Muscle layer of duodenum (tissue), 2 donors: Measurements from ENCODE around the gene TMCC3.

ENCODE experiments used
- H3K27ac ChIP-seq: one replicate; pipeline ENCODE4 v1.7.0; 2013; ENCODE audit warnings: mild to moderate bottlenecking, low read length
- H3K27me3 ChIP-seq: one replicate; pipeline ENCODE4 v1.7.0; 2013; ENCODE audit warnings: low read depth, mild to moderate bottlenecking, control low read depth, low read length
- H3K36me3 ChIP-seq, 2 donors: one replicate each; pipeline ENCODE4 v1.7.0; 2013; ENCODE audit warnings: low read length in 2 of 2, control low read depth in 1 of 2, mild to moderate bottlenecking in 1 of 2; ENCODE audit not compliant: insufficient read depth in 2 of 2, control insufficient read depth in 1 of 2
- H3K4me1 ChIP-seq, 2 donors: one replicate each; pipeline ENCODE4 v1.7.0; 2013; ENCODE audit warnings: low read length in 2 of 2, mild to moderate bottlenecking in 2 of 2, control low read depth in 1 of 2, moderate library complexity in 1 of 2; ENCODE audit not compliant: insufficient read depth in 2 of 2, control insufficient read depth in 1 of 2
- H3K4me3 ChIP-seq, 2 donors: one replicate each; pipeline ENCODE4 v1.7.0; 2013; ENCODE audit warnings: low read length in 2 of 2, low read depth in 1 of 2, mild to moderate bottlenecking in 1 of 2
- H3K9me3 ChIP-seq, 2 donors: one replicate each; pipeline ENCODE4 v1.7.0; 2013; ENCODE audit warnings: low read length in 2 of 2, control low read depth in 1 of 2, mild to moderate bottlenecking in 1 of 2; ENCODE audit not compliant: control insufficient read depth in 1 of 2
- donor health status: healthy.

TMCC3 gene

DNA sequence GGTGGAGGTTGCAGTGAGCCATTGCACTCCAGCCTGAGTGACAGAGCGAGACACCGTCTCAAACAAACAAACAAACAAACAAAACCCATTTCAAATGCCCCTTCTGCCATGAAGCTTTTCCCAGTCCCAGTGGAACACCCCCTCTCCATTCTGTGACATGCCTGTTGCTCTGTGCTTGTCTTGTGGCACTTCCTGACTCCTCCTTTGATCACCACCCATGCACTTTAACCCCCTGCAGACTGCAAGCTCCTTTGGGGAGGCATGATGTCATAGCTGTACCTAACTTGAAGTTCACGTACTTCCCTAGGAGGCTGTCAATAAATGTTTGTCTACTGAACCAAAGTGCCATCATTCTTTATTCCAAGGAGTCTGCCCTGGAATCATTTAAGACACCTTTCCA lies 64.7 kb downstream of the TMCC3 start:
- Histone ChIP-seq H3K27me3 (no peaks in the 10 kb centered on the region), H3K4me1 (peaks cover 17 to 20% of the 10 kb centered on the region in 2 donors), H3K36me3 (peaks cover 3 to 10% of the 10 kb centered on the region in 2 donors), H3K9me3 (no peaks in the 10 kb centered on the region), H3K27ac (no peak overlapping the region), H3K4me3 (no peak overlapping the region)

DNA sequence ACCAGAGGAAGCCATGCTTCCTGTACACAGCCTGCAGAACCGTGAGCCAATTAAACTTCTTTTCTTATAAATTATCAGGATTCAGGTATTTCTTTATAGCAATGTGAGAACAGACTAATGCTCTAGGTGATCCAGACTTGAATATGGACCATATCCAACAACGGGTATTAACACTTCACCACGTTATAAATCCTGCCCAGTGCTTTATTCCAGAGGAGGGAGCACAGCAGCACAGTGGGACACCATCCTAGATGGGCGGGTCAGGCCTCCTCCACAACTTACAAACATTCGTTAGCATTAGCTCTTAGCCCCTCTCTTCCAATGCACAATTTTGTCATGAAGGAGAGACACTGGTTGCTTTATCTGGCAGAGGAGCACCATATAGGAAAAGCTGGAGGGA lies 66.0 kb downstream of the TMCC3 start:
- peaks cover 3 to 10% of the 10 kb centered on the region in 2 donors for H3K36me3 ChIP-seq
- peaks cover 17 to 20% of the 10 kb centered on the region in 2 donors for H3K4me1 ChIP-seq
- no peaks in the 10 kb centered on the region for H3K27me3 ChIP-seq
- H3K27ac ChIP-seq = no peak overlapping the region
- H3K4me3 ChIP-seq = no peak overlapping the region
- no peaks in the 10 kb centered on the region for H3K9me3 ChIP-seq

DNA sequence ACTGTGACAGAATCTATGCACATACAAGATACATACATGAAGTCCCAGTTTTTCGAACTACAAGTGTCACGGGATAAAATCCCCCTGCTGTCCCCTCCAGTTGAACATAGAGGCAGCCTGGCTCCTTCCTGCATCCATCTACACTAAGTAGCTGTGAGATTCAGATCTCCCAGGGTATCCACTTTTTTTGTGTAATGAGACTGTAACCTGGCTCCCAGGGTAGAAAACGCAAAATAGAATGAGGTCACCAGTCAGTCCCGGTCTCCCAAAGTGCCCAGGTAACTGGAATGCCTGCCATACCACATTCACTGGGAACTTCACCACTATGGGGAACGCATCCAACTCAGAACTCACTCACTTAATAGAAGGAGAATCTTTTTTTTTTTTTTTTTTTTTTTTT lies 67.8 kb downstream of the TMCC3 start:
- peaks cover 14 to 18% of the 10 kb centered on the region in 2 donors for H3K4me1 ChIP-seq
- no peak overlapping the region for H3K27ac ChIP-seq

DNA sequence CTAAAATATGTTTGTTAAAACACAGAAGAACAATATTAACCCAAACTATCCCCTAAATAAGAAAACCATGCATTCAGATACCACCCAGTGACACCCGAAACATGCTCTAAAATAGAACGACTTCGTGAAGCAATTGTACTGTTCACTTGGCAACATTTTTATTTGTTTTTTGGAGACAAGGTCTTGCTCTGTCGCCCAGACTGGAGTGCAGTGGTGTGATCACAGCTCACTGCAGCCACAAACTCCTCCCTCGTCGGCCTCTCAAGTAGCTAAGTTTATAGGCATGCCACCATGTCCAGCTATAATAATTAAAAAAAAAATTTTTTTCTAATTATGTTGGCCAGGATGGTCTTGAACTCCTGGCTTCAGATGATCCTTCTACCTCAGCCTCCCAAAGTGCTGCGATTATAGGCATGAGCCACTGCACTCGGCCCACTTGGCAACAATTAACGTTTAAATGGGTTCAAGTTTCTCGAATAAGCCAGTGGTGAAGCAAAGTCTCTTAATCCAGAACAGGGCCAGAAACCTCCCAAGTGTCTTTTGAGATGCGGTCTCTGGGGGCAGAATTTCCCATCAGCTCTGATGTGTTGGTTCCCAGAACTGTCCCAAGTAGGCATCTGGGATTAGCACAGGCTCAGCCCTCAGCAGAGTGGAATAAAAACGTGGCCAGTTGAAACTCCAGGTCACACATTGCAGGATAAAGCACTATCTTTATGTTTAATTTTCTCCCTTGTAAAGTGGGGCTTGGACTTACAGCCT lies 74.5 kb downstream of the TMCC3 start:
- no peaks in the 10 kb centered on the region for H3K9me3 ChIP-seq
- H3K27ac ChIP-seq = no peak overlapping the region
- H3K27me3 ChIP-seq = no peaks in the 10 kb centered on the region
- peaks cover 3 to 15% of the 10 kb centered on the region in 2 donors for H3K36me3 ChIP-seq
- H3K4me3 ChIP-seq = no peak overlapping the region
- peaks cover 0 to 7% of the 10 kb centered on the region in 2 donors for H3K4me1 ChIP-seq

More for the DNA sequence above, 67.8 kb downstream of the TMCC3 start:
- H3K4me3 ChIP-seq = no peak overlapping the region
- H3K36me3 ChIP-seq = peaks cover 3 to 10% of the 10 kb centered on the region in 2 donors
- no peaks in the 10 kb centered on the region for H3K9me3 ChIP-seq
- no peaks in the 10 kb centered on the region for H3K27me3 ChIP-seq

DNA sequence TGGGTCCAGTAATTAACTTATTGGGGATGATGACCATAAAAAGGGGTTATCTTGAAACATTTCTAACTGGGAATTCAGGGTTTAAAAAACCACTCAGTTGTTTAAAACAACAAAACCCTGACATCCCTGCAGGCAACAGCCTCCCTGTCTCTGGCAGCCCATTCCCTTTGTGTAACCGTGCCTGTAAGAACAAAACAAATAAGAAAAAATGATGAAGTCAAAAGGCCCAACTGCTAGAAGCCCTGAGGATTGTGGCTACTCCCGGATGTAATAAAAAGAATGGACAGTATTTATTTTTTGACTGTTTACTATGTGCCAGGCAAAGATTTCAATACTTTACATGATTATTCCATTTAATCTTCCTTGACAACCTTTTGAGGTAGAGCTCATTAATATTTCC lies 75.3 kb downstream of the TMCC3 start:
- H3K27ac ChIP-seq = no peak overlapping the region
- no peak overlapping the region for H3K4me3 ChIP-seq
- no peaks in the 10 kb centered on the region for H3K9me3 ChIP-seq
- peaks cover 5 to 23% of the 10 kb centered on the region in 2 donors for H3K36me3 ChIP-seq
- no peaks in the 10 kb centered on the region for H3K27me3 ChIP-seq
- peaks cover 0 to 7% of the 10 kb centered on the region in 2 donors for H3K4me1 ChIP-seq

DNA sequence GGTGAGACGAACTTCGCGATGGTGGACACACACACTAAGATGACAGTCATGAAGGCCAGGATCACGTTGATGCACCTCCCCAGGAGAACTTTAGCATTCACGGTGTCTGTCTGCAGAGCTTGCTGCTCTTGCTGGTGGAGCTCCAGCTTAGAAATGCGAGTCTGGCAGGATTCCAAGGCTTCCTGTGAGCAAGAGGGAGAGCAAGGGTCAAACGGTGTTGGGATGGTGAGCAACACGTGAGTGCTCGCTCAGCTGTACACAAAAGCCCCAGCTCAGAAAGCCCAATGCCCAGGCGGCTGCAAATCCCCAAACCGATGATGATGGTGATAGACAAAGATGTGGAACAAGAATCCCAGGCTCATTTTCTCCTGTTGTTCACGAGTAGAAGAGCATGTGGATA lies 78.8 kb downstream of the TMCC3 start:
- H3K9me3 ChIP-seq = no peaks in the 10 kb centered on the region
- H3K4me3 ChIP-seq = no peak overlapping the region
- H3K27ac ChIP-seq = no peak overlapping the region
- H3K4me1 ChIP-seq = peaks cover 0 to 6% of the 10 kb centered on the region in 2 donors
- H3K27me3 ChIP-seq = no peaks in the 10 kb centered on the region
- peaks cover 5 to 31% of the 10 kb centered on the region in 2 donors for H3K36me3 ChIP-seq

DNA sequence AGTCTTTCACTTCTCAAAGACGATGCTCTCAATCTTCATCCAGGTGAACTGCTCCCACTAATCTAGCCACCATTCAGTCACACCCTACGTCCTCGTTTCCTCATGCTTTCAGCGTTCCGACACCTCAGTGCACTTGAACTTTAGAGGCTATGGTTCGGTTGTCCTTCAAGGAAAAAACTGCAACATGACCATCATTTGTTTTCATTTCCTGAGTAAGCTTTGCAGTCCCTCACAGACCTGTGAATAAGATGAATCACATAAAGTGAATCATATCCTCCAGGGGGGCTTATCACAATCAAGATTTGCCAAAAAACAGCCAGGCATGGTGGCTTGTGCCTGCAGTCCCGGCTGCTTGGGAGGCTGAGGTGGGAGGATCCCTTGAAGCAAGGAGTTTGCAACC lies 80.2 kb downstream of the TMCC3 start:
- no peak overlapping the region for H3K4me3 ChIP-seq
- H3K4me1 ChIP-seq = peaks cover 0 to 6% of the 10 kb centered on the region in 2 donors
- H3K27me3 ChIP-seq = no peaks in the 10 kb centered on the region
- H3K36me3 ChIP-seq = peaks cover 5 to 31% of the 10 kb centered on the region in 2 donors
- no peaks in the 10 kb centered on the region for H3K9me3 ChIP-seq
- no peak overlapping the region for H3K27ac ChIP-seq

DNA sequence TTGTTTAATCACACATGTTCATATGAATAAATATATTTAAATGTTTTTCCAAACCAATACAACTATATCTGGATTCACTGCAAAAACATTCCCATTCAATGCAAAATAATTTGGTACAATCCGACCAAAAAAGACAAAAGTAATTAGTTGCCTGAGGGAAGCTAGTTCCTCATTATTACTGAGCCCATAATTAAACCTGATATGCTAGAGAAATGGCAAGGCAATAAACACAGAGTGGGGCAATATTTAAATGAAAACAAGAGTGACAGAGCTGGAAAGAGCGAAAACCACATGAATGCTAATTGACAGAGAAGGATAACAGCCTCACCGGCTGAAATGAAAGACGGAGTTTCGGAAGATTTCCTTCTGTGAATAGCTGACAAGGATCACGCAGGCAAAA lies 82.6 kb downstream of the TMCC3 start:
- H3K27me3 ChIP-seq = no peaks in the 10 kb centered on the region

DNA sequence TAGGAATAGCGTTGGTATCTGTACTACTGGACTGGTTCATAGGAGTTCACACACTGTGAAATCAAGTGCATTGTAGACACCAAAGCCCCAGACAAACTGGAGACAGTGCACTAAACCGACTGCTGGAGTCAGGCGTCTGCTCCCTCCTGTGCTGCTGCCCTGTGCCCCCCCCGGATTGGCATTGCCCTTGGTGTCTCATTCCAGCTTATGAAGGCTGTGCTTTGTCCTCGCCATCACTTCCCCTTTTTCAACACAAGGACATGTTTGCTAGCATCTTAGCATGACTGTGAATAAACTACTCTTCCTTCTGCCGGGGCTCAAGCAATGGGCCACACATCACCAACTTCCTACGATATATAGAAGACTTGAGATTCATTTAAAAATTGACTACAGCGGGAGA lies 84.0 kb downstream of the TMCC3 start:
- H3K9me3 ChIP-seq = no peaks in the 10 kb centered on the region
- H3K4me3 ChIP-seq = no peak overlapping the region
- peaks cover 5 to 18% of the 10 kb centered on the region in 2 donors for H3K36me3 ChIP-seq
- peaks cover 0 to 6% of the 10 kb centered on the region in 2 donors for H3K4me1 ChIP-seq
- H3K27me3 ChIP-seq = no peaks in the 10 kb centered on the region
- no peak overlapping the region for H3K27ac ChIP-seq

More for the DNA sequence above, 82.6 kb downstream of the TMCC3 start:
- Histone ChIP-seq H3K4me3 (no peak overlapping the region), H3K27ac (no peak overlapping the region), H3K36me3 (peaks cover 5 to 25% of the 10 kb centered on the region in 2 donors), H3K9me3 (no peaks in the 10 kb centered on the region), H3K4me1 (peaks cover 0 to 6% of the 10 kb centered on the region in 2 donors)

DNA sequence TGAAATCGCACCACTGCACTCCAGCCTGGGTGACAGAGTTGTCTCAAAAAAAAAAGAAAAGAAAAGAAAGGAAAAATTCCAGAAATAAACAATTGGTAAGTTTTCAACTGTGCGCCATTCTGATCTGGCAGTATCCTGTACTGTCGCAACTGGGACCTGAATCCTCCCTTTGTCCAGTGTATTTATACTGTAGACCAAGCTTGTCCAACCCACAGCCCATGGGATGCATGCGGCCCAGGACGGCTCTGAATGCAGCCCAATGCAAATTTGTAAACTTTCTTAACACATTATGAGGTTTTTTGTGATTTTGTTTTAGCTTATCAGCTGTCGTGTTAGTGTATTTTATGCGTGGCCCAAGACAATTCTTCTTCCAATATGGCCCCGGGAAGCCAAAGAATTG lies 84.7 kb downstream of the TMCC3 start:
- Histone ChIP-seq H3K36me3 (peaks cover 1 to 14% of the 10 kb centered on the region in 2 donors), H3K27me3 (no peaks in the 10 kb centered on the region), H3K4me3 (no peak overlapping the region), H3K9me3 (no peaks in the 10 kb centered on the region), H3K4me1 (peaks cover 0 to 6% of the 10 kb centered on the region in 2 donors), H3K27ac (no peak overlapping the region)

DNA sequence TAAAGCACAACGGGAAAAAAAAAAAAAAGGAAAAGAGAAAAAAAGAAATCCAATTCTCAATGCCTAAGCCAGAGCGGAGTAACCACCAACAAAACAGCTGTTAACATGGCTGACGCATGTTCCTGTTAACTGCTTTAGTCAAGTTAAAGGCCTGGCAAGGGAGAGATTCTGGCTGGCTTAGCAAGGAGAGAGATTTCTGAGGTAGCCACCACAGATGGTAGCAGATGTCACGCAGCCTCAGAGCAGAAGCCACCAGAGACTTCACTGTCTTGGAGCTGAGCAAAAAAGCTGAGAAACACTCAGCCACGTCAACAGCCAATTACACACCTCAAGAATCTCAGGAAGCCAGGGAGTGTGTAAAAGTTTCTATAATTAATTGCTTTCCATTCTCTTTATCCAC lies 87.1 kb downstream of the TMCC3 start:
- no peak overlapping the region for H3K27ac ChIP-seq
- H3K9me3 ChIP-seq = no peaks in the 10 kb centered on the region
- no peak overlapping the region for H3K4me3 ChIP-seq
- peaks cover 0 to 6% of the 10 kb centered on the region in 2 donors for H3K4me1 ChIP-seq
- no peaks in the 10 kb centered on the region for H3K27me3 ChIP-seq
- H3K36me3 ChIP-seq = no peaks in the 10 kb centered on the region
